Activated B cell treated with CpG ODN at 0.5 μM for 24 hours (primary cell): ENCODE results near the gene RNF152. TPM values are rescaled to one million over a fixed set of nuclear protein-coding genes. Genes with fewer than 3 reads are reported as not detected.

Experiments used
- ATAC-seq: fragments of 200-7000 bp; cut with Tn5 transposase; one replicate; pipeline ENCODE4 v1.10.0; 2021; ENCODE audit warnings: low read depth, mild to moderate bottlenecking, moderate library complexity
- CTCF ChIA-PET: fragments of 350-600 bp; sonication (Branson Sonifier 250); formaldehyde crosslinking; loops from one replicate; lab custom pipeline; 2021; ENCODE audit warnings: antibody characterized with exemption; lab: Charles Lee
- POLR2A ChIA-PET: fragments of 350-600 bp; sonication (Branson Sonifier 250); formaldehyde crosslinking; loops from one replicate; lab custom pipeline; 2021; ENCODE audit warnings: antibody characterized with exemption; lab: Charles Lee
- DNase-seq: peaks from one replicate; pipeline ENCODE4 v3.0.0; 2022
- H3K27ac Mint-ChIP-seq: one replicate; pipeline ENCODE4 v1.8.0; 2020; ENCODE audit warnings: mixed read lengths
- H3K27me3 Mint-ChIP-seq: one replicate; pipeline ENCODE4 v1.8.0; 2021; ENCODE audit warnings: mixed read lengths
- H3K36me3 Mint-ChIP-seq: one replicate; pipeline ENCODE4 v1.8.0; 2021; ENCODE audit warnings: low read depth, mixed read lengths
- H3K4me1 Mint-ChIP-seq: one replicate; pipeline ENCODE4 v1.8.0; 2021; ENCODE audit warnings: mixed read lengths
- H3K4me3 Mint-ChIP-seq: one replicate; pipeline ENCODE4 v1.8.0; 2020; ENCODE audit warnings: mild to moderate bottlenecking, mixed read lengths
- H3K9me3 Mint-ChIP-seq: one replicate; pipeline ENCODE4 v1.8.0; 2020; ENCODE audit warnings: mixed read lengths
- CTCF ChIP-seq: fragments of 200-600 bp; IDR thresholded peaks from one replicate; pipeline ENCODE4 v1.8.0; 2022; ENCODE audit warnings: antibody characterized with exemption, mild to moderate bottlenecking
- intact Hi-C: fragments of 100-400 bp; cut with micrococcal nuclease; formaldehyde crosslinking; loops from one replicate; pipeline ENCODE4 v1.15.1; 2024
- total RNA-seq: library from RNA; stranded (reverse); gene quantifications from 2 replicates; pipeline ENCODE4 v1.2.3, GENCODE V29; 2022

Gene RNF152
- total RNA-seq, 1 donor from 2014 or later: 0.02 TPM

DNA sequence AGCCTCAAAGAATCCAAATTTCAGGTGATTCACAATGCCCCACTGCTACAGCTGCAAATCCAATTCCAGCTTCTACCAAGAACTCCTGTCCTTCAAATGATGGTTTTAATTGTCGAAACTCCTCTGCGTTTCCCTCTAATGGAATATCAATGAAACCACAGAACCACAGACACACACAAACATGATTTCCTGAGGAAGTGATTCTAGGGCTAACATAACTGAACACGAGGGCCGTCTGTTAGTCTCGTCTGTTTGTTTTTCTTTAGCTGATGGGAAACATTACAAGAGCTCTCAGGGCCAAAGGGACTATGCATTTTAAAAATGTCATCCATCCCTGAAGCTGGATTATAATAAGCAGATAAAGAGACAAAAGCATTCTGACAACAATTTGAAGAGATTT lies 59.4 kb downstream of the RNF152 start:
- no peak for TF ChIP-seq CTCF
- H3K4me3 Mint-ChIP-seq: no peak overlapping the region
- H3K36me3 Mint-ChIP-seq: no peaks in the 10 kb centered on the region
- ChIA-PET CTCF (no interaction called here), POLR2A (interaction anchor here (0.6 kb wide), 1 partner anchor 25 kb away, joined by 5 read pairs; no protein-coding TSS in a partner anchor)
- peaks cover 31% of the 10 kb centered on the region for H3K27me3 Mint-ChIP-seq
- no peaks in the 10 kb centered on the region for H3K9me3 Mint-ChIP-seq
- H3K27ac Mint-ChIP-seq: no peak overlapping the region
- peaks cover 14% of the 10 kb centered on the region for H3K4me1 Mint-ChIP-seq
- ATAC-seq: no peak
- no peak for DNase-seq
- intact Hi-C loops: no loop called here

- Mint-ChIP-seq H3K36me3 (no peaks in the 10 kb centered on the region), H3K4me1 (peaks cover 14% of the 10 kb centered on the region), H3K4me3 (no peak overlapping the region), H3K27me3 (peaks cover 26% of the 10 kb centered on the region), H3K27ac (no peak overlapping the region), H3K9me3 (no peaks in the 10 kb centered on the region)
- CTCF ChIA-PET: no interaction called here
- ATAC-seq (no peak), DNase-seq (no peak)
- TF ChIP-seq CTCF: no peak
- intact Hi-C loops: no loop called here
- POLR2A ChIA-PET: interaction anchor here (0.6 kb wide), 1 partner anchor 25 kb away, joined by 5 read pairs; no protein-coding TSS in a partner anchor
Observed at GRCh38 chr18:61832858-61833257, 59.9 kb downstream of the RNF152 start.

DNA sequence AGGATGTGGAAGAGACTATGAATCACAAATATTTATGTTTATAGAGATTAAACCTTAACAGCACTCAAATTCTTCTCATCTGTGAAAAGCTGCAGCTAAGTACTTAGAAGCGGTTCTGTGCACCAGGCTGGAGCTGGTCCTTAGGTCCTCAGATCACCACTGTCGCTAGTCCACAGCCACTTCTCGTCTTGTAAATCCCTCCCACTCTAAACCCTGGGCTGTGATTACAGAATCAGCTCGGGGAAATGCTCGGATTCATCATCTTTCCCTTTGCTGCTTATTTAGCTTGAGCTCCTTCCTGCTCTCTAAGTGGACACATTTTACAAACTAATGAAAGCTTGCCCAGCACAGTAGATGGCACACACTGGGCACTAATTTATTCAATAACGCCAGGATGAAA lies 61.7 kb downstream of the RNF152 start:
- Mint-ChIP-seq H3K36me3 (no peaks in the 10 kb centered on the region), H3K4me3 (no peak overlapping the region), H3K4me1 (peaks cover 14% of the 10 kb centered on the region), H3K9me3 (no peaks in the 10 kb centered on the region), H3K27me3 (peaks cover 23% of the 10 kb centered on the region), H3K27ac (no peak overlapping the region)
- DNase-seq (no peak), ATAC-seq (no peak)
- ChIA-PET POLR2A (no interaction called here), CTCF (no interaction called here)
- intact Hi-C loops: no loop called here
- no peak for TF ChIP-seq CTCF

GRCh38 chr18:61829108-61829507 lies 63.7 kb downstream of the RNF152 start:
- H3K4me1 Mint-ChIP-seq: peaks cover 14% of the 10 kb centered on the region
- POLR2A ChIA-PET: no interaction called here
- no peak for TF ChIP-seq CTCF
- DNase-seq: no peak
- CTCF ChIA-PET: no interaction called here
- H3K36me3 Mint-ChIP-seq: no peaks in the 10 kb centered on the region
- H3K9me3 Mint-ChIP-seq: no peaks in the 10 kb centered on the region
- H3K4me3 Mint-ChIP-seq: no peak overlapping the region
- ATAC-seq: no peak
- no peak overlapping the region for H3K27ac Mint-ChIP-seq
- intact Hi-C loops: no loop called here
- H3K27me3 Mint-ChIP-seq: peaks cover 16% of the 10 kb centered on the region

DNA sequence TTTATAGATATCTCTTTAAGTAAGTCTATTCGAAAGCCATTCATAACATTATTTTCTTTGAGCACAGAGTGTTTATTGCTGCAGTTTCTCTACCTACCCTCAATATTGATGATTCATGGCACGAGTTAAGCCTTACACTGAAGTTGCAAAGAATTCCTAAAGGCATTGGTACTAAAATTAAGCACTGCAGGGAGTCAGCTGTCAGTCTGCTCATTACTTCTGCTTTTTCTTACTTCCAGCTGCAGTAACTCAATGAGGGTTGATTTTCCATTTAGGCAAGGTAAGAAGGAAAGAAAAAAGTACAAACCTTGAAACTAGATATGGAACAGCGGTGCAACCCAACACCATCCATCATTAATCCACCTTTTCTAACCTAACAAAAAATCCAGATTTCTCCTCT lies 65.2 kb downstream of the RNF152 start:
- H3K4me3 Mint-ChIP-seq: no peak overlapping the region
- no peaks in the 10 kb centered on the region for H3K36me3 Mint-ChIP-seq
- intact Hi-C loops: no loop called here
- H3K27ac Mint-ChIP-seq: no peak overlapping the region
- DNase-seq: no peak
- no peaks in the 10 kb centered on the region for H3K4me1 Mint-ChIP-seq
- POLR2A ChIA-PET: no interaction called here
- H3K27me3 Mint-ChIP-seq: peaks cover 11% of the 10 kb centered on the region
- no peak for TF ChIP-seq CTCF
- ATAC-seq: no peak
- H3K9me3 Mint-ChIP-seq: no peaks in the 10 kb centered on the region
- CTCF ChIA-PET: no interaction called here
